ENCODE data around the gene OGFR. TPM values are rescaled to one million over a fixed set of nuclear protein-coding genes. Genes with fewer than 3 reads are reported as not detected.

OGFR gene
- polyA plus RNA-seq, result 10 to 100 TPM; 27.3 to 41.6 (median 32.9) TPM

- H3K27ac ChIP-seq (ENCODE audit: low read depth, low read length), result no peak within 1 kb of the TSS
- WGBS, 3 donors, result 0 to 1% (median 0%) methylated on average over 40 to 70 of the region's 77 CpGs
These were observed at the start of gene OGFR for GRCh38 chr20:62804627-62805154. Gene OGFR, plus strand, starts transcription at chr20:62804835. Its CDS starts 25 bp downstream, at chr20:62804860.

GRCh38 chr20:62754991-62755356 is 49.7 kb upstream of the OGFR start:
- H3K27ac ChIP-seq (ENCODE audit: low read depth, low read length), result no peak overlapping the region
- 80 to 93% methylated on average over 1 of the region's 1 CpG; no CpG with 5 or more reads in 1 of the 3 donors for WGBS, 3 donors

GRCh38 chr20:62755817-62756724 is 48.6 kb upstream of the OGFR start:
- H3K27ac ChIP-seq (ENCODE audit: low read depth, low read length), result no peak overlapping the region
- WGBS, 3 donors, result 40 to 56% (median 43%) methylated on average over 10 of the region's 10 CpGs

GRCh38 chr20:62758226-62758912 is 46.3 kb upstream of the OGFR start:
- no peak overlapping the region for H3K27ac ChIP-seq (ENCODE audit: low read depth, low read length)
- 69 to 86% (median 84%) methylated on average over 16 of the region's 16 CpGs for WGBS, 3 donors

GRCh38 chr20:62759981-62760431 is 44.6 kb upstream of the OGFR start:
- WGBS, 3 donors, result 67 to 84% (median 70%) methylated on average over 20 of the region's 20 CpGs
- H3K27ac ChIP-seq (ENCODE audit: low read depth, low read length), result no peak overlapping the region

GRCh38 chr20:62760471-62760855 is 44.2 kb upstream of the OGFR start:
- no peak overlapping the region for H3K27ac ChIP-seq (ENCODE audit: low read depth, low read length)
- WGBS, 3 donors, result 39 to 60% (median 57%) methylated on average over 11 of the region's 11 CpGs

GRCh38 chr20:62760856-62761758 is 43.5 kb upstream of the OGFR start:
- no peak overlapping the region for H3K27ac ChIP-seq (ENCODE audit: low read depth, low read length)
- 52 to 73% (median 55%) methylated on average over 26 of the region's 26 CpGs for WGBS, 3 donors

- WGBS, 3 donors, result 84 to 90% (median 88%) methylated on average over 6 of the region's 6 CpGs
- no peak overlapping the region for H3K27ac ChIP-seq (ENCODE audit: low read depth, low read length)
These were observed 42.9 kb upstream of the OGFR start for GRCh38 chr20:62761759-62762131.

- 84 to 90% (median 90%) methylated on average over 22 of the region's 22 CpGs for WGBS, 3 donors
- H3K27ac ChIP-seq (ENCODE audit: low read depth, low read length), result no peak overlapping the region
These were observed 42.3 kb upstream of the OGFR start for GRCh38 chr20:62762376-62762775.

GRCh38 chr20:62762801-62763368 is 41.8 kb upstream of the OGFR start:
- no peak overlapping the region for H3K27ac ChIP-seq (ENCODE audit: low read depth, low read length)
- 79 to 91% (median 88%) methylated on average over 16 of the region's 16 CpGs for WGBS, 3 donors

- 89 to 94% (median 93%) methylated on average over 3 to 4 of the region's 4 CpGs for WGBS, 3 donors
- no peak overlapping the region for H3K27ac ChIP-seq (ENCODE audit: low read depth, low read length)
These were observed 41.2 kb upstream of the OGFR start for GRCh38 chr20:62763404-62763803.

- 84 to 91% (median 89%) methylated on average over 26 of the region's 26 CpGs for WGBS, 3 donors
- H3K27ac ChIP-seq (ENCODE audit: low read depth, low read length), result no peak overlapping the region
These were observed 40.3 kb upstream of the OGFR start for GRCh38 chr20:62764156-62764935.

- no peak overlapping the region for H3K27ac ChIP-seq (ENCODE audit: low read depth, low read length)
- WGBS, 3 donors, result 80 to 89% (median 87%) methylated on average over 5 to 6 of the region's 6 CpGs
These were observed 39.6 kb upstream of the OGFR start for GRCh38 chr20:62765021-62765420.

GRCh38 chr20:62765432-62766070 is 39.1 kb upstream of the OGFR start:
- H3K27ac ChIP-seq (ENCODE audit: low read depth, low read length), result no peak overlapping the region
- WGBS, 3 donors, result 67 to 85% (median 80%) methylated on average over 15 of the region's 15 CpGs

GRCh38 chr20:62766071-62766450 is 38.6 kb upstream of the OGFR start:
- WGBS, 3 donors, result 37 to 57% (median 56%) methylated on average over 10 of the region's 10 CpGs
- no peak overlapping the region for H3K27ac ChIP-seq (ENCODE audit: low read depth, low read length)

- 30 to 61% (median 50%) methylated on average over 16 of the region's 16 CpGs for WGBS, 3 donors
- H3K27ac ChIP-seq (ENCODE audit: low read depth, low read length), result no peak overlapping the region
These were observed 37.9 kb upstream of the OGFR start for GRCh38 chr20:62766716-62767115.

- no peak overlapping the region for H3K27ac ChIP-seq (ENCODE audit: low read depth, low read length)
- 75 to 87% (median 82%) methylated on average over 8 of the region's 8 CpGs for WGBS, 3 donors
These were observed 36.4 kb upstream of the OGFR start for GRCh38 chr20:62768234-62768546.
